ENCODE measurements around the gene SERTAD3.
"Not testable (repeated sequence)": the region's sequence is repeated elsewhere in the genome, so short reads cannot be mapped to it uniquely, and the experiment has no call there.

Gene SERTAD3

DNA sequence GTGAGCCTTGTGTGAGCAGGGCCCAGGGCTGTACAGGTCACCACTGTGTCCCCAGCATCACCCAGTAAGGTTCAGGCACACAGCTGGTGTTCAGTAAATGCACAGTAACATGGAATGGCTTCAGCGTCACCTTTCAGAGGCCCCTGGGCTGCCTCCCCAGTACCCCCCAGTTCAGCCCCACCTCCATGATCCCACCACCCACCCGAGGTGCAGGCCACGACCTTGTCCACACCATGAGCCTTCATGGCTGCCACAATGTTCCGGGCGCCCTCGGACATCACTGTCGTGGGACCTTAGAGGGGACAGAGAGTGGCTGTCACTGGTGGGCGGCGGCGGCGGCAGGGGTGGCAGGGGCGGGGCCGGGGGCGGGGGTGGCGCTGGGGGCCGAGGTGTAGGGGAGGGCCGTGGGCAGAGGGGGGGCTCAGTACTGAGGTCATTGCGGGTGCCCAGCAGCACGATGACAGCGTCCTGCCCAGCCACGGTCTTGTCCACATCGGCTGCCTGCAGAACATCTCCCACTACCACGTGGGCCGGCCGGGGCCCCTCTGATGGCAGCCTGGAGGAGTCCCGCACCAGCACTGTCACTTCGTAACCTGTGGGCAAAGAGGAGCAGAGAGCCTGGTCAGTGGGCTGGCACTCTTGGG is 13.9 kb upstream of the SERTAD3 start:
- DNase-seq: no peak

DNA sequence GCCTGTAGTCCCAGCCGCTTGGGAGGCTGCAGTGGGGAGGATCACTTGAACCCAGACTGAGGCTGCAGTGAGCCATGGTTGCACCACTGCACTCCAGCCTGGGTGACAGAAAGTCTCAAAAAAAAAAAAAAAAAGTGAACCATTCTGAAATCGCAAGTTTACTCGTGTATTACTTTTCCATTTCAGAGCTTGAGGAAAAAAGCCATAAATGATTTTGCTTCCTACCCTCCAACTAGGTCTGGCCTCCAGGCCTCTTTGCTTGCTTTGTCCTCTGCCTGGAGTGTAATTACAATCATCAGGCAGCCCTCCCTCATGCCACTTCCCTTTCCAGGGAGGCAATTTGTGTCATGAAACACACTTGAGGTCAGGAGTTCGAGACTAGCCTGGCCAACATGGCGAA is 12.9 kb upstream of the SERTAD3 start:
- no peak for DNase-seq

DNA sequence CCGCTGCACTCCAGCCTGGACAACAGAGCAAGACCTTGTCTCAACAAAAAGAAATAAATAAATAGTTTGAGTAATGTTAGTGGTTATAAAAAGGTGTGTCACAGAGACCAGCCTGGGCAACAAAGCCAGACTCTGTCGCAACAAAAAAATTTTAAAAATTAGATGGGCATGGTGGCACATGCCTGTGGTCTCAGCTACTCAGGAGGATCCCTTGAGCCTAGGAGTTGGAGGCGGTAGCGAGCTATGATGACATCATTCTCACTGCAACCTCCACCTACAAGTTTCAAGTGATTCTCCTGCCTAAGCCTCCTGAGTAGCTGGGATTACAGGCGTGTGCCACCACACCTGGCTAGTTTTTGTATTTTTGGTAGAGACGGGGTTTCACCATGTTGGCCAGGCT is 9.8 kb upstream of the SERTAD3 start:
- DNase-seq: peak; percentile 35

DNA sequence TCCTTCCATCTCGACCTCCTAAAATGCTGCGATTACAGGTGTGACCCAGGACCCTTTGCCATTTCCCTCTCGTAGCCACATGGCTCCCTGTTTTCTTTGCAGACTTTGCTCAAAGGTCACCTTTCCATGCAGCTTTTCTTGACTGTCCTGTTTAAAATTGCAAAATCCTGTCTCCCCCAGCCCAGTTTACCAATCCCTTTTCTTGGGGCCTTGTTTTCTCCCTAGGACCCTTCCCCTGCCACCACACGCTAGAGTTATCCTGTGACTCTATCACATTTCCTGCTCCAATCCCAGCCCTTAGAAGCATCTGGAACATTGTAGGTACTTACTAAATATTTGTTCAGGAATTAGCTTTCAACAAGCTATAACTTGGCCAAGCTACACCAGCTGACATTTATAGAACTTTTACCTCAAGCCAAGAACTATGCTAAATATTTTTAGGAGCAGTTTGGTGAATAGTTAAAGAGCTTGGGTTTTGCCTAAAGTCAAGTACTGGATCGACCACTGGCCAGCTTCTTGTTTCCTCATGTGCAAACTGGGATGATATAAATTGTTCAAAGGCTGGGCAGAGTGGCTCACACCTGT is 9.1 kb upstream of the SERTAD3 start:
- no peak for DNase-seq

DNA sequence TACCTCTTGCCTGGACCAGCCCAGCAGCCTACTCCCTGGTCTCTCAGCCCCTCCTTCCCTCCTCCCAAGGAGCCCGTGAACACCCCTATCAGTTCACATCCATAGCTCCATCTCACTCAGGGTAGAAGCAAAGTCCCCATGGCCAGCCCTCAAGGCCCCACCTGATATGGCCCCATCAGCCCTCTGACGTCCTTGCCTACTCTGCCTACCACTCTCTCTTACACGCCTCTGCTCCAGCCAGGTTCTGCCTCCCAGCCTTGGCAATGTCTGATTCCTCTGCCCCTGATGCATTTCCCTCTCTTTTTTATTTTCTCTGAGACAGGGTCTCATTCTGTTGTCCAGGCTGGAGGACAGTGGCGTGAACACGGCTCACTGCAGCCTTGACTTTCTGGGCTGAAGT is 7.9 kb upstream of the SERTAD3 start:
- no peak for DNase-seq

DNA sequence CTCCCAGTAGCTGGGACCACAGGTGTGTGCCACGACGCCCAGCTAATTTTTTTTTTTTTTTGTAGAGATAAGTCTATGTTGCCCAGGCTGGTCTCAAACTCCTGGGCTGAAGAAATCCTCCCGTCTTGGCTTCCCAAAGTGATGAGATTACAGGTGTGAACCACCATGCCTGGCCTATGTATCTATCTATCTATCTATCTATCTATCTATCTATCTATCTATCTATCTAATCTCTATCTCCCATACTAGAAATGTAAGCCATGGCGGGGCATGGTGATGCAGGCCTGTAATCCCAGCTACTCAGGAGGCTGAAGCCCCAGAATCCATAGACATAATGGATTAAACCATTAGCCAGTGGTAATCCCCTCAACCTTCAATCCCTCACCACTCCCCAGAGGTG is 6.5 kb upstream of the SERTAD3 start:
- DNase-seq: no peak

DNA sequence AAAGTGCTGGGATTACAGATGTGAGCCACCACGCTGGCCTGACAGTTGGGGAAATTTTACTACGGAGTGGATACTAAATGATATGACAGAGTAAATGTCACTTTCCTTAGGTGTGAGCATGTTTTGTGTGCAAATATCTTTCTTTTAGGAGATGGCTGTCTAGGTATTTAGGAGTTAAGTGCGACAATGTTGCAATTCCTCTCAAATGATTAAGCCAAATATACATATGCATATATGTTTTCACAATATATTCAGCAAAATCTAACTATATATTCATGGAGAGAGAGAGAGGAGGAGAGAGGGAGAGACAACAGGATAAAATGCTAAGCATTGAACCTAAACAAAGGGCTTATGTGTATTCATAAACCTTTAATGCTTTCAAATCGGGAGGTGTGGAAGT is 5.4 kb upstream of the SERTAD3 start:
- no peak for DNase-seq

DNA sequence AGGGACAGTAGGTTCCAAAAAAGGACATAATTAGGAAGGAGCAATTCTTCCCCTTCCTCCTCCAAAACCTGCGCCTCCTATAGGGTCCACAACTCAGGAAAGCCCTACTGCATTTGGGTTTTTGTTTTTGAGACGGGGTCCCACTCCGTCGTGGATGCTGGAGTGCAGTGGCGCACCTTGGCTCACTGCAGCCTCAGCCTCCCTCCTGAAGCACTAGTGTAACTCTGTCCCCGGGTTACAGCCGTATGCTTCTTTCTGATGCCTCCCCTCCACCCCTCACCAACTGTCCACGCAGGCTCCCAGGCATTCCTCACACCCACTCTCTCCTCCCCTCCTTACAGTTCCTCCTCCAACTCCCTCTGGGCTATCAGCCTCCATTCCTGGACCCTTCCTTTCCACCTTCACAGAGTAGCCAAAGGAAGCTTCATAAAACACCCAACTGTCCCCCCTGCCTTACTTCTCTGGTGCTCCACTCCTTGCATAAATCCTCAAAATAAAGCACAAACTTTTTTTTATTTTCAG is 2.2 kb upstream of the SERTAD3 start:
- DNase-seq: no peak

DNA sequence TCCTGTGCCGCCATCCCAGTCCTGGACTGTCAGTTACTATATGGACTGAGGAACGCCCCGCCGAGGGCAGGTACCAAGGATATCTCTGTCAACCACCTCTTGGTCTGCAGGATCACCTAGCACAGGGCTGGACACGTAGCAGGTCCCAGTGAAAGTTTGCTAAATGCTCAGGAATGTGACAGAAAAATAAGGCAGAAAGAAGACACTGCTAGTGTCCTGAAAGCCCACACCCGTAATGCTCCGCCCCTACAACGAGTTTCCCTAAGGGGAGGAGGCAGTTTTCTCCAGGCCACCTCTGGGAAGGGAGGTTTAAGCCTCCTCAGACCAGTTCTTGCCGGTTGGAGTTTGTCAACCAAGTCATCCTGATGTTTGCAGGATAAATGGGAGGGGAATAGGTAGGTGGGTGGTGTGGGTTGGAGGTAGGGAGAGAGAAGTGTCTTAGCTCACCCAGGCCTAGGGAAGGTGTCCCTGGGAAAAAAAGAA is 1.7 kb upstream of the SERTAD3 start:
- peak; percentile 41 for DNase-seq

DNA sequence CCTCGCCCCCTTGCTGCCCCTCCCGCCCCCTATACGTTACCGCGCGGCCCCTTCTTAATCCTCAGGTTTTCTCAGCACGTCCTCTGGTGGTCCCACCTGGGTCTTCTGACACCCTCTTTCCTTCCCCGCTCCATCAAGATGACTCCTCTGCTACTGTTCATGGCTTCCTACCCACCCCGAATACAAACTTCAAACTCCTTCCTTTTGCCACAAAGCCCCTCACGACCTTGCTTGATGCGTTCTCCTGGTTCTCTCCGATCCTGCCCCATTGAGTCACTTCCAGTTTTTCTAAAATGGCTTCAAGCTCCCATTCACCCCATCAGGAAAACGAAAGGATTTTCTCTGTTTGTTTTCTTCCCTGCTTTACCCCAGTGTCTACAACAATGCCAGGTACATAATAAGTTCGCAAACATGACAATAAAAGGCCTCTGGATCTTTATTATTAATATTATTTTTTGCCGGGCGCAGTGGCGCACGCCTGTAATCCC is 734 bp upstream of the SERTAD3 start:
- DNase-seq: no peak

DNA sequence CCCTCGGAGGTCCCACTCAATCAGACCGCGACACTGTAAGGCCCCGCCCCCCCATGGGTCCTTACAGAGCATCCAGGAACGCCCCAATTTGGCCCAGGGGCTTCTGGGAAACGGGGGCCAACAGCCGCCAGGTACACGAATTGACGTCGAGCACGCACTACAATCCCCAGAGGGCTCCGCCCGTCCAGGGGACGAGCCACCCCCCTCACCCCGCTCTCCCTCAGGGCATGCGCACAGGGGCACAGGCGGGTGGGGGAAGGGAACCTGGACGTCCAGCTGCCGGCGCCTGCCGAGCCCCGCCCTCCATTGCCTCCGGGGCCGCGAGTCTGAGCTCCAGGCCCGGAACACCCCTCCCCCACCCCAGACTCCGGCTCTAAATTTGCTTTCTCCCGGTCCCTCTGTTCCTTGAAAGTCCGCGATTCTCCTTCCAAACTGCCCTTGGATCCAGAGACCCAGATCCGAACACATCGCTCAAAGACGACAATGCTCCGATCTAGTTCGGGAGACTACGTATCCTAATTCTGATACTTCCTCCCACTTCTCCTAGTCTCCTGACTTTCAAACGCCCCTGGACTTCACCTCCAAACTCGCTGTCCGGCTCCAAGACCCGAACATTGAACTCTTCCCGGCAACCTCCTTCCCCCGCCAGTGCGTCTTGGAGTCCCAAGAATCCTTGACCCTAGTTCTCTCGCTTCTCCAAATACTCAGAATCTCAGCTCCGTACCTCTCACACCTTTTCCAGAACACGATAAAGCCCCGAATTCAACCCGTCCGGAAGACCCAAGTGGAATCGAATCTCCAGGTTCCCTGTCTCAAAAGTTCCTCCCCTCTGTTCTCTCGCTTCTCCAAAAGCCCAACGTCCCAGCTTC is 770 bp downstream of the SERTAD3 start:
- peak; percentile 100 for DNase-seq

DNA sequence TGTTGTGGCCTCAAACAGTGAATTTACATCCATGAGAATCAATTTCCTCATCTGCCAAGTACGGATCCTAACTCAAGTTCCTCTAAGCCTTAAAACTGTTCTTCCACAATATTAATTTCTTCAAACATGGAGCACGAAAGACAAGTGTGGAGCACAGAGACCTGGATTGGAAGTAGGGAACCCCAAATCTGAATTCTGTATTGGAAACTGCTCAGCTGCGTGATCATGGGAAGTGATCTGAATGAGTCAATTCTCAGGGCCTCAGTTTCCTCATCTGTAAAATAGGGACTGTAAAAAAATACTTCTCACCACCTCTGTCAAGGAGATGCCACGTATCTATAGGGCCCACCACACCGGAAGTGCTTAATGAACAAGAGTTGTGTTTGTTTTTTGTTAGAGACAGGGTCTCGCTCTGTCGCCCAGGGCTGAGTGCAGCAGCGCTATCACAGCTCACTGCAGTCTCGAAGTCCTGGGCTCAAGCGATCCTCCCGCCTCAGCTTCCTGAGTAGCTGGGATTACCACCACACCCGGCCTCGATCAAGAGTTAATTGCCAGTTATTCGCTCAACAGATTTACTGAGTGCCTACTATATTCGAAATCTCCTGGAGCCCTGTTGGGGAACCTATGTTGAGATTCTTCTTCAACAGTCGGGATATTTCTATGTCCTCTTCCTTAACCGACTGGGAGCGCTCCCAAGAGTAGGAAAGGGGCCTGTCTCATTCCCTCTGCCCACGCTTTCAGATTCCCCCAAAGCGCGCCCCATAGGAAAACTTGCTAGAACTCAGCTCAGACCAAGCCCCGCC is 1.6 kb downstream of the SERTAD3 start:
- no peak for DNase-seq

DNA sequence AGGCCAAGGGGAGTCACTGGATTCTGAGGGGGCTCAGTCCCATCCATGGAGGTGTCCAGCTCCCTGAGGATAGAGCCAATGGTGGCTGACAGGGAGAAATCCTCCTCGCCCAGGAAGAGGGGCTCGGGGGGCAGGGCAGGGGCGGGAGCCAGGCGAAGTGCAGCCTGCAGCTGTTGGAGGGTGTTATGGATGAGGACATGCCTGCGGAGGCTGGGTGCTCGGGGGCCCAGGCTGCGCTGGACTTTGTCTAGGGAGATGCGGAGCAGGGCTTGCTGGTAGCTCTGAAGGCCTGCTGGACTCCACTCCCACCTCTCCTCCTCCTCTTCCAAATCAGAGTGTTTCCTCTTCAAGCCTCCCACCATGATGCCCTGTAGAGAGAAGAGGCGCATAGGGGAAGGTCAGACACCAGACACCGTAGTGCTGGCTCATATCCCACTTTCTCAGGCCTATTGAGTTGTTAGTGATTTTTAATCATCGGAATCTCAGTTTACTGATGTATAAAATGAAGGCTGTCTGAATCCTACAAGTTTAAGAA is 2.3 kb downstream of the SERTAD3 start:
- no peak for DNase-seq

DNA sequence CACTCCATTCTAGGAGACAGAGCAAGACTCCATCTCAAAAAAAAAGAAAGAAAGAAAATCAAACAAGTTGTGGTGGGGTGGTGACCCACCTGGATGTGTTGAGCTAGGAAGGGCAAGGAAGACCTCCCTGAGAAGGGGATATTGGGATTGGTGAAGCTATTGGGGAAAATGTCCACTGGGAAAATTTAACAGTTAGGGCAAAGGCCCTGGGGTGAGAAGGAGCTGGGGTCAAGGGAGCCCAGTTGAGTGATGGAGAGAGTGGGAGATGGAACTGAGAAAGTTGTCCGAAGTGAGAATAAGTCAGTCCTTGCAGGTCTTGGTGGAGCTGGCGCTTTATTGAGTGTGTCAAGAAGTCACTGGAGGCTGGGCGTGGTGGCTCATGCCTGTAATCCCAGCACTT is 5.9 kb downstream of the SERTAD3 start:
- DNase-seq: no peak

DNA sequence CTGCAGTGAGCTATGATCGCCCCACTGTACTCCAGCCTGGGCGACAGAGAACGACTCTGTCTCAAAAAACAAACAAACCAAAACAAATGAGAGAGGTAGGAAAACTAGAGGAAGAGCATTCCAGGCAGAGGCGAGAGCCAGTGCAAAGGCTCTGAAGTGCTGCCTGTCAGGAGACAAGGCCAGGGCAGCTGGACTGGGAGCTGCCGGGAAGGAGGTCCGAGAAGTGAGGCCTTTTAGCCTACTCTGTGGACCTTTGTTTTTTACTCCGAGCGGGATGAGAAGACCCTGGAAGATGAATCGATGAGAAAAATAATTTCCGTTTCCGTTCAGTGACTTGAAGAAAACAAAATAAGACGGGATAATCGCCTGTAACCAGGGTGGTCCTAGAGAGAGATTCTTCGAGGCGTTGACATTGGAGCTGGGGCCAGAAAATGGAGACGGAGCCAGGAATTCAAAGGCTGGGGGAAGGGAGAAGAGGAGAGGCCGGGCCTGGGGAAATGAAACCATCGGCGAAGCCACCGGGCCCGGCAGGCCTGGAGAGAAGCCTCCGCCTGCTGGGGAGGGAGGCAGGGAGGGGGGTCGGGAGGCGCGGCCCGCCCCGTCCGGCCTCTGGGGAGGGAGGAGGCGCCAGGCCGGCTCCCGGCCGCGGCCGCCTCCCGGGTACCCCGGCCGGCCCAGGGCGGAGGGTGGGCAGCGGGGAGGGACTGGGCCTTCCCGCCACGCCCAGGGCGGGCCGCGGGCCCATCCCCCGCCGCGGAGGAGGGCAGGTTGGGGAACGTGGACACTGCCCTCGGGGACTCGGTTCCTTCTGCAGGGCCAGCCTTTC is 10.5 kb downstream of the SERTAD3 start:
- peak; percentile 94 for DNase-seq

DNA sequence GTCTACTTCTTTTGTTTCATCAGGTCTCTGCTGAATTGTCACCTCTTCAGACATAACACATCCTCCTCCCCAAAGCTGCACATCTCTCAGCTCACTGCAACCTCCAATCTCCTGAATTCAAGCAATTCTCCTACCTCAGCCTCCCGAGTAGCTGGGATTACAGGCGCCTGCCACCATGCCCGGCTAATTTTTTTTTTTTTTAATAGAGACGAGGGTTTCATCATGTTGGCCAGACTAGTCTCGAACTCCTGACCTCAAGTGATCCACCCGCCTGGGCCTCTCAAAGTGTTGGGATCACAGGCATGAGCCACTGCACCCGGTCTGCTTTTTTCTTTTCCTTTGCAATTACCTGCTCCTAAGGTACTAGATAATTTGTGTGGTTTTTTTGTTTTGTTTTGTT is 11.4 kb downstream of the SERTAD3 start:
- DNase-seq: not testable (repeated sequence)

DNA sequence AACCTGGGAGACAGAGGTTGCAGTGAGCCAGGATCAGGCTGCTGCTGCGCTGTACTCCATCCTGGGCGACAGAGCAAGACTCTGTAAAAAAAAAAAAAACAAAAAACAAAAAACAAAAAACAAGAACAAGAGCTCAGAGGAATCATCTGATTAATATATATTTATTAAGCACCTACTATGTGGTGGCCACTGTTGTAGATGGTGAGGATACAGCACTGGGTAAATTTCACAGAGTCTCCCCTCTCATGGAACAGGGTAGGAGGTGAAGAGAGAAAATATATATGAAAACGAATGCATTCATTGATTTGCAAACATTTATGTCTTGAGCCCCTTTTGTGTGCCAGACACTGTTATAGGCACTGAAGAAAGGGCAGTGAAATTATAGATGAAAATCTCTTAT is 12.4 kb downstream of the SERTAD3 start:
- no peak for DNase-seq

DNA sequence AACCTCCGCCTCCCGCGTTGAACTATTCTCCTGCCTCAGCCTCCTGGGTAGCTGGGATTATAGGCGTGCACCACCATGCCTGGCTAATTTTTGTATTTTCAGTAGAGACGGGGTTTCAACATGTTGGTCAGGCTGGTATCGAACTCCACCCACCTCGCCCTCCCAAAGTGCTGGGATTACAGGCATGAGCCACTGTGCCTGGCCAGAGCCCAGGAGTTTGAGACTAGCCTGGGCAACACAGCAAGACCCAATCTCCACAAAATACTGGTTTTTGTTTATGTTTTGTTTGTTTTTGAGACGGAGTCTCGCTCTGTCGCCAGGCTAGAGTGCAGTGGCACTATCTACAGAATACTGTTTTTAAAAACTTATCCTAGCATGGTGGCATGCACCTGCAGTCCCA is 13.9 kb downstream of the SERTAD3 start:
- DNase-seq: not testable (repeated sequence)

DNA sequence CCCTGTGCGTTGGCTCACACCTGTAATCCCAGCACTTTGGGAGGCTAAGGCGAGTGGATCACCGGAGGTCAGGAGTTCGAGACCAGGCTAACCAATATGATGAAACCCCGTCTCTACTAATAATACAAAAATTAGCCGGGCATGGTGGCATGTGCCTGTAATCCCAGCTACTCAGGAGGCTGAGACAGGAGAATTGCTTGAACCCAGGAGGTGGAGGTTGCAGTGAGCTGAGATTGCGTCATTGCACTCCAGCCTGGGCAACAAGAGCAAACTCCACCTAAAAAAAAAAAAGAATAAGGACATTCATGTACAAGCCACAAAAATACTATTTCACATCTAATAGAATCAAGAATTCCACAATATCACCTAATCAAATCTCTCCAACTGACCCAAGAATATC is 15.9 kb downstream of the SERTAD3 start:
- DNase-seq: not testable (repeated sequence)

DNA sequence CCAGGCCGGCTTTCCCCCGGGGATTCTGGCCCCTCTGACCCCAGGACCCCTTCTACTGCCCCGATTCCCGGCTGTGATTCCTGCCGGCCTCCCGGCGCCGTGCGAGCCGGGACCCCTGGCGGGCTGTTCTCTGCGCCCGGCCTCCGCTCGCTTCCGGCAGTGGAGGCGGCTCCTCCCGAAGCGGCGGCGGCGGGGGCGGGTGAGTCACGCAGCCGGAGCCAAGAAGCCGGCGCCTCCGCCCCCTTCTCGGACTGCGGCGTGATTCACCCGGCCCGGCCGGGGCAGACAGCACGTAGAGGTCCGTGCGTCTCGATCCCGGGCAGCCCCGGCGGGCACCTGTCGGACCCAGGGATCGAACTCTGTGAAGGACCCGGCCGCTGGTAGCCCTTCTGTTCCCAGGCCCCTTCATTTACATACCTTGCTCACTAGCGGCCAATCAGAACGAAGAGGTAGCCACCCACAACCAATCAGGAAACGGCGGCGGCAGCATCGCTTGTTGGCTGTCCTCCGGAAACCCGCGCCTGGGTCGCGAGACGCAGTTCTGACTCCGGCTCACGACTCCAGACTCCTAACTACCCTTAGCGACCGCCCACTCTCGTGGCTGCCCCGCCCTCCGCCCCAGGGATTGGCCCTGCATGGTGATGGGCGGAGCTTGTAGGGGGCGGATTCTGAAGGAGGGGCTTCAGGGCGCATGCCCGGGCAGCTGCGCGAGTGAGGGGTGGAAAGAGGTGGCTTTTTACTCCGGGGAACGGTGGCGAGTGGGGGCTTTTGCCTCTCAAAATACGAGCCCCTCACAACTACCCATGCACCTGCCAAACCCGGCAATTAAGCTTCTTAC is 18.5 kb downstream of the SERTAD3 start, which contains the start of gene SERTAD1:
Gene SERTAD1 (minus strand): TSS at position 543 of the 838 bp plus-strand sequence. CDS start 2,446 bp downstream, outside the sequence.
- DNase-seq: peak; percentile 99
